ENCODE data around the gene SMAD1. TPM values are rescaled to one million over a fixed set of nuclear protein-coding genes. Genes with fewer than 3 reads are reported as not detected.
"Not testable (repeated sequence)": the region's sequence is repeated elsewhere in the genome, so short reads cannot be mapped to it uniquely, and the experiment has no call there.

SMAD1 gene
- total RNA-seq, 2 donors from 2014 or later: 40.4 to 47.3 TPM

- Histone ChIP-seq H3K36me3 (no peaks in the 10 kb centered on the region), H3K4me1 (no peaks in the 10 kb centered on the region), H3K4me3 (no peak overlapping the region), H3K27me3 (no peaks in the 10 kb centered on the region), H3K9me3 (no peaks in the 10 kb centered on the region), H3K9ac (ENCODE audit: low read depth in 2 of 2, low read length in 2 of 2) (no peak overlapping the region), H3K27ac (no peak overlapping the region)
- TF ChIP-seq CTCF (IDR thresholded peaks at IDR 0.05): no peak
- intact Hi-C loops (cut with DNase I): no loop called here
- DNase-seq: no peak
These were observed 101.8 kb downstream of the SMAD1 start for GRCh38 chr4:145583191-145584055.

- TF ChIP-seq CTCF (IDR thresholded peaks at IDR 0.05): no peak
- Histone ChIP-seq H3K9me3 (no peaks in the 10 kb centered on the region), H3K4me3 (no peak overlapping the region), H3K27ac (no peak overlapping the region), H3K27me3 (no peaks in the 10 kb centered on the region), H3K9ac (ENCODE audit: low read depth in 2 of 2, low read length in 2 of 2) (no peak overlapping the region), H3K4me1 (no peaks in the 10 kb centered on the region), H3K36me3 (no peaks in the 10 kb centered on the region)
- intact Hi-C loops (cut with DNase I): no loop called here
- DNase-seq: no peak
These were observed 105.6 kb downstream of the SMAD1 start for GRCh38 chr4:145587088-145587754.

- H3K27ac ChIP-seq; H3K4me1 ChIP-seq; H3K36me3 ChIP-seq; intact Hi-C loops (cut with DNase I); H3K9me3 ChIP-seq; H3K9ac ChIP-seq (ENCODE audit: low read depth in 2 of 2, low read length in 2 of 2); DNase-seq; H3K27me3 ChIP-seq; H3K4me3 ChIP-seq: not testable (repeated sequence)
These were observed 107.7 kb downstream of the SMAD1 start for GRCh38 chr4:145589381-145589780.

GRCh38 chr4:145589916-145590702, 108.5 kb downstream of the SMAD1 start:
- Histone ChIP-seq H3K27me3 (no peaks in the 10 kb centered on the region), H3K4me3 (no peak overlapping the region), H3K27ac (no peak overlapping the region), H3K9ac (ENCODE audit: low read depth in 2 of 2, low read length in 2 of 2) (no peak overlapping the region), H3K36me3 (no peaks in the 10 kb centered on the region), H3K9me3 (no peaks in the 10 kb centered on the region), H3K4me1 (no peaks in the 10 kb centered on the region)
- no peak for DNase-seq
- TF ChIP-seq CTCF (IDR thresholded peaks at IDR 0.05): no peak
- intact Hi-C loops (cut with DNase I): no loop called here

- TF ChIP-seq CTCF (IDR thresholded peaks at IDR 0.05): no peak
- no peak overlapping the region for H3K4me3 ChIP-seq
- no peaks in the 10 kb centered on the region for H3K4me1 ChIP-seq
- intact Hi-C loops (cut with DNase I): no loop called here
- no peaks in the 10 kb centered on the region for H3K36me3 ChIP-seq
- H3K9me3 ChIP-seq: no peaks in the 10 kb centered on the region
- H3K27me3 ChIP-seq: no peaks in the 10 kb centered on the region
- no peak overlapping the region for H3K27ac ChIP-seq
- H3K9ac ChIP-seq (ENCODE audit: low read depth in 2 of 2, low read length in 2 of 2): no peak overlapping the region
- no peak for DNase-seq
These were observed 120.6 kb downstream of the SMAD1 start for GRCh38 chr4:145602129-145602760.

All from colonic mucosa (tissue), 4 donors.